Hepatocyte (in vitro differentiated cells): Measurements from ENCODE around the gene DBP.

ENCODE experiments used
- CTCF ChIP-seq: fragments of 200-600 bp; sonication (generic); IDR thresholded peaks from 2 replicates; pipeline ENCODE4 v1.5.1; 2016; ENCODE audit warnings: antibody characterized with exemption, mild to moderate bottlenecking; ENCODE audit not compliant: poor library complexity
- EZH2 ChIP-seq: fragments of 200-600 bp; sonication (generic); IDR thresholded peaks from 2 replicates; pipeline ENCODE4 v1.6.1; 2016; ENCODE audit warnings: antibody characterized with exemption, mild to moderate bottlenecking, borderline replicate concordance
- EZH2phosphoT487 ChIP-seq: fragments of 200-600 bp; sonication (generic); IDR thresholded peaks from one replicate; pipeline ENCODE4 v1.6.1; 2018; ENCODE audit warnings: antibody characterized with exemption, mild to moderate bottlenecking, low read depth, moderate library complexity; ENCODE audit not compliant: unreplicated experiment, severe bottlenecking

- no peak for TF ChIP-seq CTCF
- no peak for TF ChIP-seq EZH2
- TF ChIP-seq EZH2phosphoT487: no peak
Measured at GRCh38 chr19:48595833-48596232, 41.3 kb downstream of the DBP start.
